GM11168 (cell line): ENCODE measurements around the gene AVPR1B.
"Not testable (repeated sequence)": the region's sequence is repeated elsewhere in the genome, so short reads cannot be mapped to it uniquely, and the experiment has no call there.

Source experiments
- in situ Hi-C: fragments of 300-500 bp; cut with MboI; formaldehyde crosslinking; loops from one replicate; pipeline ENCODE4 v1.12.0; 2022; ENCODE audit warnings: low sequenced_read_pairs; ENCODE audit not compliant: unreplicated experiment

AVPR1B gene

DNA sequence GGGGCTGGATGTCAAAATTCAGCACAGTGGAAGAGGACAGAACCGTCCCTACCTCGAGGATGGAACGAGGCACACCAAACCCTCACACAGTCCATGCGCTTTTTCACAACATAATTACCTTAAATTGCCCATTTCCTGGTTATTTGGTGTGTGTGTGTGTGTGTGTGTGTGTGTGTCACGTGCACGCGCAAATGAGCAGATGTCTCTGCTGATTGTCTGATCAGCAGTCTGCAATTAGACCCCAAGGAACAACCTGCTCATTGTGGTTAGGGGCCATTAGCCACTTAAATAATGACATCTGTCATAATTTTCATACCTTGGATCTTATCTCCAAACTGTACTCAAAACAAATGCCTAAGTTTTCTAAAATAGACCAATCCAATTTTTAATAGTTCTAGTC, 23.2 kb downstream of the AVPR1B start:
- in situ Hi-C loops = no loop called here

DNA sequence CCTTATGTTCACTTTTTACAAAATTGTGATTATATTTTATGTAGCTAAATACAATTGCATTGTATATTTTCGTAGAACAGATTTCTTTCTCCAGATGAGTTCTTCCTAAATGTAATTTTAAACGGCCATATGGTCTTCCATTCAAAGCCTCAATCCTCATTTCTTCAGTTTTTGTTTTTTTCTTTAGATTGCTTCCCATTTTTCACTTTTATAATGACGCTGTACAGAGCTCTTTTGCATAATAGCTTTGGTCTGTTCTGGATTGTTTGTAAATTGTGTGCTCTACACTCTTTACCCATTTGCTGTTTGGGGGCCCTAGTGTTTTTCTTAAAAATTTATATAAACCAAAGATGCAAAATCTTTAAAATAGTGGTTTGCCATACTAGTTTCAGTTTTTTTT, 27.8 kb downstream of the AVPR1B start:
- in situ Hi-C loops = no loop called here

DNA sequence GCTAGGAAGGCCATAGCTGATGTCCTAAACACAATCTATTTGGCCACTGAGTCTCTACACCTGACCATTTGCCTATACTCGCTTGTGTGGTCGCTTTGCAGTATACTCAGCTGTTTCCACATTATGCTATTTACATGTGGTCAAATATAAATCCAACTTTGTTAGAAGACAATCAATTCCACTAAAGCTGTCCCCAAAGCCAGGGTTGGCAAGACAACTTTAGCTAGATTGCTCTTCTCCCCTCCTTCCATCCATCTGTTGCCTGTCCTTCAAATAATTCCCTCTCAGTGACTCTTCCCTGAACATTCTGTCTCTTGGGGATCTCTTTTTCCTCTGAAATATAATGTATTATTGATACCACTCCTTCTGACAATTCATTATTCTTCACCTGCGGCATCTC, 30.1 kb downstream of the AVPR1B start:
- in situ Hi-C loops = no loop called here

DNA sequence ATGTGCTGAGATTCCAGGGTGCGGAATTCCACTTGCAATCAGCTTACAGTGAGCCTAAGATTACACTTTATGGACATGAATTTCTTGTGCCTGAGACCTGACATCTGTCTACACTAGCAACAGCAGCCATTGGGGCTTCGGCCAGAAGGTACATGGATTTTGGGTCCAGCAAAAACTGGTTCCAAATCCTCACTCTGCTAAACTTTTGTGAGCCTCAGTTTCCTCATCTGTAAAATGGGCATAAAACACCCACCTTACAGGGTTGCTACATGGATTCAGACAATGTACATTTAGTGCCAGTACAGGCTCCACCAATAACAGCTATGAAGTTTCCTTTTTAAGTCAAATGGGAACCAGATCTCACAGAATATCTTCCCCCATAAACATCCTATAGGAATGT, 33.4 kb downstream of the AVPR1B start:
- in situ Hi-C loops = no loop called here

DNA sequence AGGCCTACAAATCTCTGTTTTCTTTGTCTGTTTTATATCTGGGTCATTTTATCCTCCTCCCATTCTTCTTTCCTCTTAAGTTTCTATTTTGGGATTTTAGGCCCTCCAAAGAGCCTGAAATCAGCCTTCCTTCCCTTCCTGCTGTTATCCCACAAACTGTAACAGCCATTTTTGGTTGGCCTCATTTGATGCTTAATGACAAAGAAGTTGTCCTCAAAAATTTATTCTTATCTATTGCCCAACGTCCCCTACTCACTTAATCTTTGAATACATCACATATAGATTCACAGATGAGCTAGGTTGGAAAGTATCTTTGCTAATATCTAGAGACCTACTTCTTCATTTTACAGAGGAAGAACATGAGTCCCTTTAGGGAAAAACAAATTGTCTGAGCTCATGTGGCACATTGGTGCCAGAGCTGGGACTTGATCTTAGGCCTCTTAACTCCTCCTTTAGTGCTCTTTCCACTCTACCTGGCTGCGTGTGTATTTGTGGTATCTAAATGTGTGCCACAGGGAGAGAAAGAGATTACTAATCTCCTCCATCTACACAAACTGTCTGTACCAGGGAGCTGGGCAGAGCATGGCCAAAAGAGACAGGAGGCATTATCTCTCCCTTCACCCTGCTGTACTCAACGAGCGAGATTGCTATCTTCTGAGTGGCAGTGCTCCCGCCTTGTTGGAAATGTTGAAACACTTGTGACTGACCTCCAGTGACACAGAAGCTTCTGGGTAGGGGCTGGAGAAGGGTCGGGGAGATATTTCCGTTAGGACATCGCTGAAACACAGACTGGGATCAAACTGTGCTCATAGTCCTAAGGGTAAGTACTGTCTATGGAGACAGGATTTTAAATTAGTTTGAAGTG, 34.1 kb downstream of the AVPR1B start:
- in situ Hi-C loops = no loop called here

DNA sequence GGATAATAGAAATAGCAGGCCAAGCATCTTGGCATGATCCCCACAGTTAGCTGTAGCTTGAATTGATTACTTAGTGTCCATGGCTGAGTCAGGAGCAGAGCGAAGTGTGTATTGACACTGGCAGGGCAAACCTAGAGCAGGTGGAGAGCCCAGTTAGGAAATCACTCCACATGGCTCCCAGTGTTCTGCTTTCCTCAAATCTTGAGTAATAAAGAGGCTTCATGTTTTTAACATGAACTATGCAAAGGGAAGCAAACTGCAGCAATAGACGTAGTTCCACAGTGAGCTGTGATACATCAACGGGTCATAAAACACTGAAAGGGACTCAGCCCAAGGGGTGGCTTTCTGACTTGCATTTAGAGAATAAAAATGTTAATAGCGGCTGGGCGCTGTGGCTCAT, 35.3 kb downstream of the AVPR1B start:
- in situ Hi-C loops = no loop called here

DNA sequence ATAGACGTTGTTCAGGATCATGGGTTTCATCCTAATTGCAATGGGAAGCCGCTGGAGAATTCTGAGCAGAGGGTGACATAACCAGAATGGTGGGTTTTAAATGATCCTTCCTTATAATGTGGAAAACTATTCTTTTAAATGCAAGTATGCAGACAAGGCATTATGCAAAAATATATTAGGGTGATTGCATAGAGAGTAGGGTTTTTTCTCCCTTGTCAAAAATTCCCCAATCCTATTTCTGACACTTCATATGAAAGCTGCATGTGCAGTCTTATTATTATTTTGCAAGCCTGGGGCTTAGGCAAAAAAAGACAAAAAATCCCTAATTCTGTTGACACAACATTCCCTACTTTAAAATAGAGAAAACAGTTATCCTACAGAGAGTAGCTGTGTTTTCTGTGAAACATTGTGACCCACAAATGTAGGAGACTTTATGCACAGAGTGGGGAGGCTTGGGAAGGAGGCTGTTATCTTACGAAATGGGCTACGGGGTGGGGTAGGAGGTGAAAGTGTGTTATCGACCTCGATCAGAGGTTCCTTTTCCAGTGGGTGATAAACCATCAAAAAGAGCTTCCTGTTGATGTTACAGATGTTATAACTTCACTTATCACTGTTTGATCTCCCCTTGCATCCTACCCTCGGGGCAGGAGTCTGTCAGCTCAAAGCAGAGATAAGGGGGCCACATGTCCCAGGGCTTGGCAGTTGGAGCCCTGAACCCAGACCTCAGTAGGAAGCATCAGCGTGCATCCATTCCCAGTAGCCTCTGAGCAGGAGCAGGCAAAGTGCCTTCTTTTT, 37.0 kb downstream of the AVPR1B start:
- in situ Hi-C loops = no loop called here

DNA sequence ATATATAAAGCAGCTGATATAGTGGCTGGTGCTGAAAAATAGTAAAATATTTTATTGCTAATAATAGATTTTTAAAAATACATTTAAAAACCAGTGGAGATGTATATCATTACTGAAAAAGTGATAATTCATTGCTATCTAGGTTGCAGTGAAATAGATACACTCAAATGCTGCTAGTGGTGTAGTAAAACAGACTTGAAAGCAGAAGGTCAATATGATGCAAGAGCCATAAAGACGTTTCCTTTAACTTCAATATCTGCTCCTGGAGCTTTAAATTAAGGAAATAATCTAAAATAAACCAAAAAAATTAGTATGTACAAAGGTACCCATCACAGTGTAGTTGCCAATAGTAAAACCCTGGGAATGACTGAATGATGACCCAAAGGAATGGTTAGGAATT, 38.1 kb downstream of the AVPR1B start:
- in situ Hi-C loops = no loop called here

DNA sequence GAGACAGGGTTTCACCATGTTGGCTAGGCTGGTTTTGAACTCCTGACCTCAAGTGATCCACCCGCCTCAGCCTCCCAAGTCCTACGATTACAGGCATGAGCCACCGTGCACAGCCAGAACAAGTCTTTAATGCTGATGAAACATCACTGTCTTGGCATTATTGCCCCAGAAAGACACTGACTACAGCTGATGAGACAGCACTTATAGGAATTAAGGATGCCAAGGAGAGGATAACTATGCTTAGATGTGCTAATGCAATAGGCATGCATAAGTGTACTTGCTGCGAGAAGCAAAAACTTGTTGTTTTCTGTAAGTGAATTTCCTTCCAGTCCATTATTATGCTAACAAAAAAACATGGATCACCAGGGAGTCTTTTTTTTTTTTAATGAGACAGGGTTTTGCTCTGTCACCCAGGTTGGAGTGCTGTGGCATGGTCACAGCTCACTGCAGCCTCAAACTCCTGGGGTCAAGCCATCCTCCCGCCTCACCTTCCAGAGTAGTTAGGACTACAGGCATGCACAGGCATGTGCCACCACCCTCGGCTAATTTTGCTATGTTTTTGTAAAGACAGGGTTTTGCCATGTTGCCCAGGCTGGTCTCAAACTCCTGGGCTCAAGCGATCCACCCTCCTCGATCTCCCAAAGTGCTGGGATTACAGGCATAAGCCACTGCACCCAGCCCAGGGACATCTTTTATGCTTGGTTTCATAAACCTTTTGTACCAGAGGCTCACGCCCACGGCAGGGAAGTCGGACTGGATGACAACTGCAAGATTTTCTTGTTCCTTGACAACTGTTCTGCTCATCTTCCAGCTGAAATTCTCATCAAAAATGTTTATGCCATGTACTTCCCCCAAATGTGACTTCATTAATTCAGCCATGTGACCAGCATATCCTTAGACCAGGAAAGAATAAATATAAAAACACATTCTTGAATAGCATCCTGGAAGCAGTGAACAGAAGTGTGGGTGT, 41.1 kb downstream of the AVPR1B start:
- in situ Hi-C loops = no loop called here

DNA sequence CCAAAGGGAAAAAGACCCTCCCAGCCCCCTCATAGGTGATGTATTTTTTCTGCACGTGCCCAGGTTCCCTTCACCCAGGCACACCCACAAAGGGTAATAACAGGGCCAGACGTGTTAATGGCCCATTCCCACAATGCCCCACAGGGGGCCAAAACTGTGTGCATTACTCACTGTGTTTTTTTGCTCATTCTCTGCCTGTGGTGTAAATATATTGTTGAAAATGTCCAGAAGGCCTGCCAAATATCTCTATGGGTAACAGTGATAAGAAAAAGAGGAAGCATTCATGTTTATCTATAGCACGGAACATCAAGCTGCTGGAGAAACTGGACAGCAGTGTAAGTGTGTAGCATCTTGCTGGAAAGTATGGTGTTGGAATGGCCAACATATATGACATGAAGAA, 42.3 kb downstream of the AVPR1B start:
- in situ Hi-C loops = no loop called here

DNA sequence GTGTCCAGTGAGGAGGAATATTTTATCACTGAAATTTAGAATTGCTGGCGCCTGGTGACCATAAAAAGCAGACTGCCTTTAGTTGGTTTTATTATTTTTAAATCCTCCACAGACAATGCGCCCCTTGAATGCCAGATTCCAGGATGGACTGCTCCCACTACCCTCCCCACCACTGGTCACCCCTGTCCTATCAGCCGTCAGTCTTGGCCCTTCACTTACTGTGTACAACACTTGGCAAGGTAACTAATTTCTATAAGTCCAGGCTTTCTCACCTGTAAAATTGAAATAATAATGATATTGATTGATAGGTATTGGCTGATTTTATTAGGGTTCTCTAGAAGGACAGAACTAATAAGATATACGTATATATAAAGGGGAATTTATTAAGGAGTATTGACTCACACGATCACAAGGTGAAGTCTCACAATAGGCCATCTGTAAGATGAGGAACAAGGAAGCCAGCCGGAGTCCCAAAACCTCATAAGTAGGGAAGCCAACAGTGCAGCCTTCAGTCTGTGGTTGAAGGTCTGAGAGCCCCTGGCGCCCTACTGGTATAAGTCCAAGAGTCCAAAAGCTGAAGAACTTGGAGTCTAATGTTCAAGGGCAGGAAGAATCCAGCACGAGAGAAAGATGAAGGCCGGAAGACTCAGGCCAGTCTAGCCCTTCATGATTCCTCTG, 46.4 kb downstream of the AVPR1B start:
- in situ Hi-C loops = no loop called here

DNA sequence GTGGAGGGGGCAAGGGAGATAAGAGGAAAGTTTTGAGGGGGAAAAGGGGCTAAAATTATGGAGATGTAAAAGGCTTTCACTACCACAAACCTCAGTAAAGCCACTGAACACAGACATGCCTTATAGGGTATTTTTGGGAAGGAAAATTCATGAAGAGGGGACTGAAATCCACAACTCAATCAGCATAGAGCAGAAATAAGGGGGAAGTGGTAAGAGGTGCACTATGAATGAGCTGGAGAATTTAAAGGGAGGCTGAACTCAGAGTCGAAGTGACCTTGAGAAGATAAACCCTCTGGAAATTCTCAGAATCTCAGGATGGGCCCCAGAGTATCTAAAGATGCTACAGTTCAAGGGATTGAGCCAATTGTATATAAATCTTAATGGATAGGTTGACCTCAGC, 48.9 kb downstream of the AVPR1B start:
- in situ Hi-C loops = no loop called here

DNA sequence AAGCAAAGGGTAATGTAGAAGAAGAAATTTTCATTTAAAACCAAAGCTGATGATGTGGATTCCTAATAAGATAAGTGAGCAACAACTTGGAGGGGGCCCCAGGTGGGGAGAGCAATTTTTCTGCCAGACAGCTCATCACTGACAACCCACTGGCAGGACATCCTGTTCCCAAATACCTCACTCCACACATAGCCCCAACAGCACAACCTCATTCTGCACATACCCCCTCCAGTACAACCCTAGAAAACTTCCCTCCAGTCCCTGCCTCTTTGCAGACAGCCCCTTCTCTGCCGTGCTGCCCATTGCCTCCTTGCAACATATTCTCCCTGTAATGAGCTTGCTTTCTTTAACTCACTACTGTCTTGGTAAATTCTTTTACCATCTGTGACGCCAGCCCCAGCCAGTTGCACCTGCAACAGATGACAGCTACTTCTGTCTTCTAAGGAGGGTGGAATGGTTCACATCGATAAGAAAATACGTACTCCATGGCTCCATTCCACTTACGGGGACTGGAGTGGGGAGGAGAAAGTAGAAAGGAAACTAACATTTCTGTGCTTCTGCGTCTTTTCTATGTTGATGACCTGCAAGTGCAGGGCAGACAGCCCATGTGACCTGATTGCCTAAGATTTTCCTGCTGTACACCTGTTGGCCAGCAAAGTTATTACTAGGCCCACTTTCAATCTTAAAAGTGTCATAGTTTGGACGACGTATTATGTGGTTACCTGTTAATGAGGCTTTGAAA, 49.5 kb downstream of the AVPR1B start:
- in situ Hi-C loops = no loop called here

DNA sequence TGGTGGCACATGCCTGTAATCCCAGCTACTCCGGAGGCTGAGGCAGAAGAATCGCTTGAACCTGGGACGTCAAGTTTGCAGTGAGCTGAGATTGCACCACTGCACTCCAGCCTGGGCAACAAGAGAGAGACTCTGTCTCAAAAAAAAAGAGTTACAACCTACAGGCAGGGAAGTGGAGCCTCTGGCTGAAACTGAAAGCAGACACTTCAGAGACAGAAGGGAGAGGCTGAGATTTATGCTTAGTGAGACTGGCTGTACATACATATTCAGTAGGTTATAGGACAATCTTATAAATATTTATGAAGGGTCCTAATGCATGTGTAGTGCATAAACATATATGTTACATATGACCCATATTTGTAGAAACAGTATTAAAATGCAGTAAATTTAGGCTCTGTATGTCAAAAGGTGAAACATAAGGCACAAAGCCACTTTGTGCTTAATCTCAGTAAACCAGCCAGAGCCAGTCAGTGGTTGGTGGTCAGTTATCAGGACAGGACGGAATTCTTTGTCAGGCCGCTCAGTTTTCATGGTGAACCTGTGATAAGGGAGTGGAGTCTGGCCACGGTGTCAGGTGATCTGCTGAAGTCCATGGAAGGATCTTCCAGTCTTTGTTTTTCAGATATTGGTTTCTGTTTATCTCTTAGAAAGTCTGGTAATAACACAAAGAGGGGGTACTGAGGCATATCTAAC, 50.6 kb downstream of the AVPR1B start:
- in situ Hi-C loops = no loop called here

DNA sequence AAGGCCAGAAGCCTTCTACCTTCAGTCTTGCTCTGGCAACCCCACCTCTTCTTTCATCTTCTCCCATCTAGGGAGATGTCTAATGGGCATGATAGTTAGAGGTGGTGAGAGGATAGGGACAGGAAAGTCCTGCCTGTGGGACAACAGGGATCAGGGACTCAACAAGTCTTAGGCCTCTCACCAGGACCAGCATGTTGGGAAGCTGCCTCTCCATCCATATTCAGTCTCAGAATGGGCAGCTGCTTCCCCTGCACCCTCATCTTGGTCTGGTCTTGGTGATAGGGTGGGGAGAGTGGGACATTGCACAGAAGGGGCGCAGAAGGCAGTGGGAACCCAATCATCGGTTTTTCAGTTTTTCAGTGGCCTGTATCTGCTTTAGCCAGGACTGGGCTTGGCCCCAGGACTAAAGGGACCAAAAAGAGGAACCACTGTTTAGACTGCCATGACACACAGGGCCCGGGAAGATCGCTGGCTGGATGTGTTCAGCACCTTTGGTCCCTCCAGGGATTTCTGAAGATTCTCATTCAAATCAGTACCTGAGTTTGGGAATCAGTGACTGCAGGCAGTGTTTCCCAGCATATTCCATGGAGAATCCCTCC, 51.5 kb downstream of the AVPR1B start:
- in situ Hi-C loops = no loop called here

DNA sequence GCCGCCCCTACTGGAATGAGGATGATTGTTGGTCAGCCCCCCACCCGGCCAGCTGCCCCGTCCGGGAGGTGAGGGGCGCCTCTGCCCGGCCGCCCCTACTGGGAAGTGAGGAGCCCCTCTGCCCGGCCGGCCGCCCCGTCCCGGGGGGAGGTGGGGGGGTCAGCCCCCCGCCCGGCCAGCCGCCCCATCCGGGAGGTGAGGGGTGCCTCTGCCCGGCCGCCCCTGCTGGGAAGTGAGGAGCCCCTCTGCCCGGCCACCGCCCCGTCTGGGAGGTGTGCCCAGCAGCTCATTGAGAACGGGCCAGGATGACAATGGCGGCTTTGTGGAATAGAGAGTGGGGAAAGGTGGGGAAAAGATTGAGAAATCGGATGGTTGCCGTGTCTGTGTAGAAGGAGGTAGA, 52.7 kb downstream of the AVPR1B start:
- in situ Hi-C loops = not testable (repeated sequence)

DNA sequence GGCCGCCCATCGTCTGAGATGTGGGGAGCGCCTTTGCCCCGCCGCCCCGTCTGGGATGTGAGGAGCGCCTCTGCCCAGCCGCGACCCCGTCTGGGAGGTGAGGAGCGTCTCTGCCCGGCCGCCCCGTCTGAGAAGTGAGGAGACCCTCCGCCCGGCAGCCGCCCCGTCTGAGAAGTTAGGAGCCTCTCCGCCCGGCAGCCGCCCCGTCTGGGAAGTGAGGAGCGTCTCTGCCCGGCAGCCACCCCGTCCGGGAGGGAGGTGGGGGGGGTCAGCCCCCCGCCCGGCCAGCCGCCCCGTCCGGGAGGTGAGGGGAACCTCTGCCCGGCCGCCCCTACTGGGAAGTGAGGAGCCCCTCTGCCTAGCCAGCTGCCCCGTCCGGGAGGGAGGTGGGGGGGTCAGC, 53.2 kb downstream of the AVPR1B start:
- in situ Hi-C loops = not testable (repeated sequence)

DNA sequence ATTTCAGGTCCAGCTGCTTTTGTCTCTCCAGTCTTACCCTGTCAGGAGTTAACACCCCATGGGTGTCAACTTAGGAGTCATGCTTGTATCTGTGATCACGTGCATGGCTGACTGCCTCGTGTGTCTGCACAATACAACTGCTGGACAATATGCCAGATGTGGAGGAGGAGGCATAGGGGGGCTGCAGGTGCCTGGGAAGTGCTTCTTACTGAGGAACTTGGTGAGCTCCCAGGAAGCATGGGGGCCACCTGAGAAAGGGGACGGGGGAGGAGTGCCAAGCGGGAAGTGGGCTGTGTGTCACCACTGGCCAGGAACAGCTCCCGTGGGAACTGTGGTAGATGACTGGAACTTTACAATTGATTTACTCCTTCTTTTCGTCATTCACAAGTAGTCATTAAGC, 54.7 kb downstream of the AVPR1B start:
- in situ Hi-C loops = no loop called here
